ENCODE measurements around the gene ADAM12.

The ADAM12 gene

GRCh38 chr10:126421756-126422256, 33.5 kb upstream of the ADAM12 start:
- H3K4me2 ChIP-seq (ENCODE audit: low read depth, low read length), result no peak overlapping the region
- H3K27ac ChIP-seq (ENCODE audit: low read length), result no peak overlapping the region
- H3K79me2 ChIP-seq (ENCODE audit: low read length), result no peaks in the 10 kb centered on the region
- H3K27me3 ChIP-seq (replicated peaks; ENCODE audit: insufficient read depth, low read length), result no peaks in the 10 kb centered on the region
- no peak overlapping the region for H3K9ac ChIP-seq (ENCODE audit: low read length)
- H4K20me1 ChIP-seq (ENCODE audit: insufficient read depth, low read length), result no peaks in the 10 kb centered on the region
- no peaks in the 10 kb centered on the region for H3F3A ChIP-seq (ENCODE audit: insufficient read depth, low read length)
- H3K4me1 ChIP-seq (ENCODE audit: low read length), result no peaks in the 10 kb centered on the region
- TF ChIP-seq CTCF (IDR thresholded peaks at IDR 0.05; ENCODE audit: low read length) (no peak), EZH2 (optimal IDR thresholded peaks at IDR 0.05; ENCODE audit: low read depth, low read length) (no peak), EZH2phosphoT487 (IDR thresholded peaks at IDR 0.05; ENCODE audit: low read length) (no peak)
- DNase-seq, result no peak
- H3K9me3 ChIP-seq (replicated peaks; ENCODE audit: insufficient read depth, low read length), result no peaks in the 10 kb centered on the region
- no peak overlapping the region for H2AFZ ChIP-seq (ENCODE audit: low read length)
- no peaks in the 10 kb centered on the region for H3K9me2 ChIP-seq (replicated peaks; ENCODE audit: insufficient read depth, low read length)
- no peaks in the 10 kb centered on the region for H3K36me3 ChIP-seq (replicated peaks; ENCODE audit: insufficient read depth, low read length)
- H3K4me3 ChIP-seq (ENCODE audit: low read length), result no peak overlapping the region

- no peak overlapping the region for H3K9ac ChIP-seq (ENCODE audit: low read length)
- no peak overlapping the region for H3K27ac ChIP-seq (ENCODE audit: low read length)
- H3K79me2 ChIP-seq (ENCODE audit: low read length), result no peaks in the 10 kb centered on the region
- no peaks in the 10 kb centered on the region for H3K4me1 ChIP-seq (ENCODE audit: low read length)
- H3K36me3 ChIP-seq (replicated peaks; ENCODE audit: insufficient read depth, low read length), result no peaks in the 10 kb centered on the region
- H3F3A ChIP-seq (ENCODE audit: insufficient read depth, low read length), result no peaks in the 10 kb centered on the region
- no peak overlapping the region for H3K4me3 ChIP-seq (ENCODE audit: low read length)
- no peaks in the 10 kb centered on the region for H3K9me3 ChIP-seq (replicated peaks; ENCODE audit: insufficient read depth, low read length)
- no peak overlapping the region for H3K4me2 ChIP-seq (ENCODE audit: low read depth, low read length)
- H3K27me3 ChIP-seq (replicated peaks; ENCODE audit: insufficient read depth, low read length), result no peaks in the 10 kb centered on the region
- DNase-seq, result no peak
- TF ChIP-seq EZH2 (optimal IDR thresholded peaks at IDR 0.05; ENCODE audit: low read depth, low read length) (no peak), EZH2phosphoT487 (IDR thresholded peaks at IDR 0.05; ENCODE audit: low read length) (no peak), CTCF (IDR thresholded peaks at IDR 0.05; ENCODE audit: low read length) (no peak)
- no peaks in the 10 kb centered on the region for H3K9me2 ChIP-seq (replicated peaks; ENCODE audit: insufficient read depth, low read length)
- H2AFZ ChIP-seq (ENCODE audit: low read length), result no peak overlapping the region
- H4K20me1 ChIP-seq (ENCODE audit: insufficient read depth, low read length), result no peaks in the 10 kb centered on the region
Measured at GRCh38 chr10:126420567-126421300, 32.5 kb upstream of the ADAM12 start.

GRCh38 chr10:126417220-126417825, 29.0 kb upstream of the ADAM12 start:
- Histone ChIP-seq H3K4me2 (ENCODE audit: low read depth, low read length) (no peak overlapping the region), H3K79me2 (ENCODE audit: low read length) (no peaks in the 10 kb centered on the region), H4K20me1 (ENCODE audit: insufficient read depth, low read length) (no peaks in the 10 kb centered on the region), H3K9ac (ENCODE audit: low read length) (no peak overlapping the region), H3K27ac (ENCODE audit: low read length) (no peak overlapping the region), H3K27me3 (replicated peaks; ENCODE audit: insufficient read depth, low read length) (no peaks in the 10 kb centered on the region), H3K4me3 (ENCODE audit: low read length) (no peak overlapping the region), H3K4me1 (ENCODE audit: low read length) (no peaks in the 10 kb centered on the region), H3F3A (ENCODE audit: insufficient read depth, low read length) (no peaks in the 10 kb centered on the region), H3K9me3 (replicated peaks; ENCODE audit: insufficient read depth, low read length) (no peaks in the 10 kb centered on the region), H3K9me2 (replicated peaks; ENCODE audit: insufficient read depth, low read length) (no peaks in the 10 kb centered on the region), H3K36me3 (replicated peaks; ENCODE audit: insufficient read depth, low read length) (no peaks in the 10 kb centered on the region), H2AFZ (ENCODE audit: low read length) (no peak overlapping the region)
- no peak for TF ChIP-seq CTCF (IDR thresholded peaks at IDR 0.05; ENCODE audit: low read length)
- TF ChIP-seq EZH2 (optimal IDR thresholded peaks at IDR 0.05; ENCODE audit: low read depth, low read length), result no peak
- no peak for TF ChIP-seq EZH2phosphoT487 (IDR thresholded peaks at IDR 0.05; ENCODE audit: low read length)
- DNase-seq, result no peak
